Kidney (tissue), 2 donors: Measurements from ENCODE around the gene CCDC87. TPM values are rescaled to one million over a fixed set of nuclear protein-coding genes. Genes with fewer than 3 reads are reported as not detected.

Experiments
- polyA plus RNA-seq: library from polyadenylated mRNA; stranded (reverse); fragments of 350-450 nt; fragmentation: Illumina TruSeq; extraction: RNeasy Lipid Tissue Mini Kit (QIAGEN cat#74804); gene quantifications from one replicate; pipeline ENCODE4 v1.2.3, GENCODE V29; 2014; ENCODE audit warnings: low read depth, low replicate concordance; ENCODE audit not compliant: insufficient read depth
- total RNA-seq: library from RNA; stranded (reverse); fragmentation: NEBNext Ultra II Directional; extraction: Animal tissue kit (Norgen Biotek cat#: 25700); gene quantifications from one replicate; pipeline ENCODE4 v1.2.1, GENCODE V29; 2021
- donor health status: DM: yes; HTN: yes; CAD: no.

CCDC87 gene
- total and polyA plus RNA-seq, 2 donors from 2014 or later: 0.13 to 1.0 TPM

Other genes with a start within 250 kb of the CCDC87 start
- gene BRMS1, start 248.0 kb downstream of the CCDC87 start, total RNA-seq: 32.8 TPM
- gene BRMS1, start 248.0 kb downstream of the CCDC87 start, polyA plus RNA-seq: 69.7 TPM
- gene B4GAT1, start 245.4 kb downstream of the CCDC87 start, total RNA-seq: 21.7 TPM
- gene B4GAT1, start 245.4 kb downstream of the CCDC87 start, polyA plus RNA-seq: 59.9 TPM
- gene SLC29A2, start 221.3 kb downstream of the CCDC87 start, total RNA-seq: 10.4 TPM
- 17.5 TPM for gene SLC29A2, start 221.3 kb downstream of the CCDC87 start, polyA plus RNA-seq
- 0.19 TPM for gene NPAS4, start 172.0 kb downstream of the CCDC87 start, total RNA-seq
- gene NPAS4, start 172.0 kb downstream of the CCDC87 start, polyA plus RNA-seq: not detected
- gene MRPL11, start 154.2 kb downstream of the CCDC87 start, total RNA-seq: 34.1 TPM
- gene MRPL11, start 154.2 kb downstream of the CCDC87 start, polyA plus RNA-seq: 97.3 TPM
- gene PELI3, start 126.2 kb downstream of the CCDC87 start, total RNA-seq: 8.1 TPM
- 9.1 TPM for gene PELI3, start 126.2 kb downstream of the CCDC87 start, polyA plus RNA-seq
- gene DPP3, start 112.6 kb downstream of the CCDC87 start, total RNA-seq: 41.7 TPM
- 32.9 TPM for gene DPP3, start 112.6 kb downstream of the CCDC87 start, polyA plus RNA-seq
- 85.4 TPM for gene BBS1, start 82.4 kb downstream of the CCDC87 start, total RNA-seq
- gene BBS1, start 82.4 kb downstream of the CCDC87 start, polyA plus RNA-seq: 30.1 TPM
- 18.7 TPM for gene ZDHHC24, start 47.0 kb downstream of the CCDC87 start, total RNA-seq
- 13.2 TPM for gene ZDHHC24, start 47.0 kb downstream of the CCDC87 start, polyA plus RNA-seq
- gene ACTN3, start 46.2 kb downstream of the CCDC87 start, total RNA-seq: 0.16 TPM
- gene ACTN3, start 46.2 kb downstream of the CCDC87 start, polyA plus RNA-seq: not detected
- gene CTSF, start 24.5 kb downstream of the CCDC87 start, total RNA-seq: 58.0 TPM
- 80.4 TPM for gene CTSF, start 24.5 kb downstream of the CCDC87 start, polyA plus RNA-seq
- gene CCS, start 122 bp upstream of the CCDC87 start, total RNA-seq: 40.7 TPM
- gene CCS, start 122 bp upstream of the CCDC87 start, polyA plus RNA-seq: 78.7 TPM
- gene RBM14, start 23.6 kb upstream of the CCDC87 start, total RNA-seq: 80.6 TPM
- gene RBM14, start 23.6 kb upstream of the CCDC87 start, polyA plus RNA-seq: 35.9 TPM
- 125 TPM for gene RBM4, start 45.6 kb upstream of the CCDC87 start, total RNA-seq
- gene RBM4, start 45.6 kb upstream of the CCDC87 start, polyA plus RNA-seq: 168 TPM
- 18.2 TPM for gene RBM4B, start 84.8 kb upstream of the CCDC87 start, total RNA-seq
- gene RBM4B, start 84.8 kb upstream of the CCDC87 start, polyA plus RNA-seq: 20.8 TPM
- gene SPTBN2, start 136.2 kb upstream of the CCDC87 start, total RNA-seq: 64.9 TPM
- 69.8 TPM for gene SPTBN2, start 136.2 kb upstream of the CCDC87 start, polyA plus RNA-seq